WERI-Rb-1 (cell line): ENCODE measurements around the gene TAB3.

Source experiments
- DNase-seq: peaks from one replicate; pipeline ENCODE4 v3.0.0-alpha.2; 2020
- H3K27ac ChIP-seq: fragments of 250-450 bp; sonication (Bioruptor Pico); 2 replicates; pipeline ENCODE4 v1.5.1; 2020; ENCODE audit warnings: mild to moderate bottlenecking, moderate library complexity
- H3K27me3 ChIP-seq: fragments of 250-450 bp; sonication (Bioruptor Pico); 2 replicates; pipeline ENCODE4 v1.5.1; 2021; ENCODE audit warnings: mild to moderate bottlenecking, low read depth, moderate library complexity; ENCODE audit not compliant: insufficient read depth, severe bottlenecking
- H3K36me3 ChIP-seq: fragments of 250-450 bp; sonication (Bioruptor Pico); 2 replicates; pipeline ENCODE4 v1.5.1; 2020; ENCODE audit warnings: mild to moderate bottlenecking, moderate library complexity
- H3K4me3 ChIP-seq: 2 replicates; pipeline ENCODE4 v1.5.1; 2011; ENCODE audit warnings: low read depth, mild to moderate bottlenecking, control low read depth, low read length
- H3K9me3 ChIP-seq: fragments of 250-450 bp; sonication (Bioruptor Pico); 2 replicates; pipeline ENCODE4 v1.5.1; 2021; ENCODE audit warnings: mild to moderate bottlenecking, moderate library complexity; ENCODE audit not compliant: severe bottlenecking
- TF ChIP-seq, protein P1 (sequence below): IDR thresholded peaks from 2 replicates; pipeline ENCODE4 v1.5.1; 2011; ENCODE audit warnings: low read depth, mild to moderate bottlenecking, control low read depth, inconsistent platforms, low read length

The TAB3 gene

DNA sequence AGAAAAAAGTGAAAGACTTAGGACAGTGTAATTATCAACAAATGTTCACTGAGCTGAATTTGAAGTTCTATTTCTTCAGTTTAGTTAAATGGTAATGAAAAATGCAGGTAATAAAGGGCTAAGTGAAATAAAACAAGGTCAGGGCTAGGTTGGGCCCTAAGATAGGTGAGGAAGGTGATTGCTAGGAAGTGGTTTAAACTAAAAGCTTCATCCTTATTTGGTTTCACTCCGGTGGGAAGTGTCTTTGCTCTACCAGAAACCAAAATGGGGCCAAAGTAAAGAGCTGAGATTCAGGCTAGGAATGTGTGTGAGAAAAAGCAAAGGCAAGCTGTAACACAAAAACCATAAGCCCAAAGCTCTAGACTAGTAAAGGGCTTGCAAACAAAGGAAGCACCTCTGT is 31.0 kb downstream of the TAB3 start:
- TF ChIP-seq, protein P1, sequence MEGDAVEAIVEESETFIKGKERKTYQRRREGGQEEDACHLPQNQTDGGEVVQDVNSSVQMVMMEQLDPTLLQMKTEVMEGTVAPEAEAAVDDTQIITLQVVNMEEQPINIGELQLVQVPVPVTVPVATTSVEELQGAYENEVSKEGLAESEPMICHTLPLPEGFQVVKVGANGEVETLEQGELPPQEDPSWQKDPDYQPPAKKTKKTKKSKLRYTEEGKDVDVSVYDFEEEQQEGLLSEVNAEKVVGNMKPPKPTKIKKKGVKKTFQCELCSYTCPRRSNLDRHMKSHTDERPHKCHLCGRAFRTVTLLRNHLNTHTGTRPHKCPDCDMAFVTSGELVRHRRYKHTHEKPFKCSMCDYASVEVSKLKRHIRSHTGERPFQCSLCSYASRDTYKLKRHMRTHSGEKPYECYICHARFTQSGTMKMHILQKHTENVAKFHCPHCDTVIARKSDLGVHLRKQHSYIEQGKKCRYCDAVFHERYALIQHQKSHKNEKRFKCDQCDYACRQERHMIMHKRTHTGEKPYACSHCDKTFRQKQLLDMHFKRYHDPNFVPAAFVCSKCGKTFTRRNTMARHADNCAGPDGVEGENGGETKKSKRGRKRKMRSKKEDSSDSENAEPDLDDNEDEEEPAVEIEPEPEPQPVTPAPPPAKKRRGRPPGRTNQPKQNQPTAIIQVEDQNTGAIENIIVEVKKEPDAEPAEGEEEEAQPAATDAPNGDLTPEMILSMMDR, result no peak
- Histone ChIP-seq H3K36me3 (peaks cover 3% of the 10 kb centered on the region), H3K27ac (no peak overlapping the region), H3K27me3 (peaks cover 2% of the 10 kb centered on the region), H3K4me3 (no peak overlapping the region), H3K9me3 (no peaks in the 10 kb centered on the region)
- no peak for DNase-seq

DNA sequence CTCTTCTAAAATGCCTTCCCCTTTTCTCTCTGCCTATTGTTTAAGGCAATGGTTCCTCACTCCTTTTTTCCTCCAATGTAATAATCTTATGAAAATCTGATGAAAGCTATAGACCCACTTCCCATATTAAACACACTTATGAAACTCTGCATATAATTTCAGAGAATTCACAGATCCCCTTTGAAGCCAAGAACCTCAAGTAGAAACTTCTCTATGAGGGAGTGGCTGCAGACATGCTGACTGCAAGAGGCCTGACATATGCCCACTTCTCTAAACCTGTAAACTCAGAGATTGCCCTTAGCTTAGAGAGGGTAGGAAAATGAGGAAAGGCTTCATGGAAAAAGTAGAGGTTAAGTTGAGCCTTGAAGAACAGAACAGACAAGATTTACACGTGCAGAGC is 37.6 kb downstream of the TAB3 start:
- no peak for DNase-seq
- TF ChIP-seq, protein P1, result no peak
- H3K27ac ChIP-seq, result no peak overlapping the region
- no peaks in the 10 kb centered on the region for H3K9me3 ChIP-seq
- no peaks in the 10 kb centered on the region; the same call in 1 of the 2 replicates for H3K36me3 ChIP-seq
- H3K4me3 ChIP-seq, result no peak overlapping the region
- peaks cover 3% of the 10 kb centered on the region for H3K27me3 ChIP-seq

DNA sequence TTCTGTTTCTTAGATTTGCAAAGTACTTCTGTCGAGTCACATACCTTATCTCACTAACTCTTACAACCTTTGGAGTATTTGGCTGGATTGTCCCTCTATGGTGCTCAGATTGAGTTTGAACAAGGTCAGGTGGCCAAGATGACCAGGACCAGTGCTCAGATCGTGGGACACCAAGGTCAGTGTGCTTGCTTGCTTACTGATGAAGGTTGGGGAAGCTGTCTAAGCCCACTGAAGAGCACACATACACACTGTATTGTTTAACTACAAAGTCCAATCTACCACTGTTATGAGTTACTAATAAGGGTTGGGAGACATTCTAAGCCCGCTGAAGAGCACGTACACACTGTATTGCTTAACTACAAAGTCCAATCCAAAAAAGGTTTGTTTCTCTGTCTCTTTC is 53.7 kb downstream of the TAB3 start:
- Histone ChIP-seq H3K27me3 (peaks cover 3% of the 10 kb centered on the region), H3K4me3 (no peak overlapping the region), H3K9me3 (no peaks in the 10 kb centered on the region), H3K27ac (no peak overlapping the region), H3K36me3 (no peaks in the 10 kb centered on the region)
- no peak for DNase-seq
- TF ChIP-seq, protein P1, result no peak

DNA sequence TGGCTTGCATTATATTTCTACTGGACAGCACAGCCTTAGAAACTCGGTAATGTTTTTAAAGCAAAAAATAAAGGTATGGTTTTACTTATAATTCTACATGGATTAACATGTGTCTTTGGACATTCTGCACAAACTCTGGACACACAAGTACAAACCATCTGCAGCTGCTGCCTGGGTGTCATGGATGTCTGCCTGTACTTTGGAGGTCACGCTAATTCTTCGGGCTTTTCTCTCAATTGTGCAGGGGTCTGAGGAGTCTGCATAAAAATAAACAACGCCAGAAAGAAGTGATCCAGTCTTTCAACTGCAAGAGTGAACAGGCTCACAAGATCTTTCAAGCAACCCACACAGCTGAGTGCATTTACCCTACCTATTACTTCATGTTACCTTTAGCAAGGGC is 55.2 kb downstream of the TAB3 start:
- H3K4me3 ChIP-seq, result no peak overlapping the region
- H3K27me3 ChIP-seq, result no peaks in the 10 kb centered on the region
- TF ChIP-seq, protein P1, result no peak
- no peaks in the 10 kb centered on the region for H3K9me3 ChIP-seq
- no peak for DNase-seq
- no peak overlapping the region for H3K27ac ChIP-seq
- no peaks in the 10 kb centered on the region for H3K36me3 ChIP-seq

DNA sequence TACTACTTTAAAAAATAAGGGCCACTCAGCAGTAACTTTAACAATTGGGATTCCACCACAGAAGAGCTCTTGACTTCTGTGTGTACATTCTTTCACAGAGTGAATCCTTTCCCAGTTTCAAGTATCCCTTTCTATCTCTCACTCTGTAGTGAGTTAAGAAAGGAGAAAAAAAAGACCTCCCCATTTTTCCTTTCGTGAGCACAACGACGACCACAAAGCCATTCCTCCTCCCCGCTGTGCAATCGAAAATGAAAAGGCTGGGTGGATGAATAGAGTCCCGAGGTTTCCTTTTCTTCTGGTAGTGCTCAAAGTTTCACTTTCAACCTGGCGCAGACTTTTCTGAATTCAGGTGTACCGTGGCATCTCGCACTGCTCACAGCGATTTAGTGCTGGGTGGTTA is 58.0 kb downstream of the TAB3 start:
- Histone ChIP-seq H3K4me3 (no peak overlapping the region), H3K27ac (no peak overlapping the region), H3K36me3 (no peaks in the 10 kb centered on the region), H3K9me3 (no peaks in the 10 kb centered on the region), H3K27me3 (peaks cover 4% of the 10 kb centered on the region)
- no peak for DNase-seq
- TF ChIP-seq, protein P1, result no peak

DNA sequence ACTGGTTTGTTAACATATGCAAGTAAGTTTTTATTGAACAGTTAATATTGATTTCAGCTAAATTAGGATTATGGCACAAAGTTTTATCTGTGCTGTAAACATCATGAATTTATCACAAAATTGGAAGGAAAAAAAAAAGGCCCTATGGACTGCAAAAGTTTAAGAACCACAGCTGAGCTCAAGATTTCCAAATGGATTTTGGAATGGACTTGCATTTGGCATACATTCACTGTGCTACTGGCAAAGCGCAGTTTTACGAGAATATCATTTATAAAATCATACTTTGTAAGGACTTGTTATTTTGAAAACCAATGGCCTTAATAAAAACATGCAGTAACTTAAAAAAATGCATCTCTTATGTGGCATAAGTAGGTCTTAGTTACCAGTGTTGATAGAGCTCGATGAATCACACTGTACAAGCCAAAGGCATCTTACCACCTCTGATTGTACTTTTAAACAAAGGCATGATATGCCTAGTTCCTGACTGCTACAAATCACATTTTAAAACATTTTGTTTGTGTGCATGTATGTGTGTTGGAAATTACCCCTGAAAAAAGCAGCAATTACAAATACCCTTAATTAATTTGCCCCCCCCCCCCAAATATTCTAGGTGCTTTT is 58.6 kb downstream of the TAB3 start:
- Histone ChIP-seq H3K36me3 (no peaks in the 10 kb centered on the region), H3K4me3 (no peak overlapping the region), H3K27ac (no peak overlapping the region), H3K27me3 (peaks cover 4% of the 10 kb centered on the region), H3K9me3 (no peaks in the 10 kb centered on the region)
- DNase-seq, result no peak
- TF ChIP-seq, protein P1, result no peak
